Heart left ventricle (tissue), 13 donors: ENCODE data around the gene MVB12B.

Experiments used
- CTCF ChIP-seq, 12 donors: fragments of 200-600 bp; sonication (generic) in 4 of 12; IDR thresholded peaks; one replicate each; pipeline versions ENCODE4 v1.5.0 to v1.8.0; 2018 to 2022; ENCODE audit warnings: antibody characterized with exemption in 12 of 12, mild to moderate bottlenecking in 5 of 12
- POLR2A ChIP-seq, 2 donors: fragments of 450-650 bp; IDR thresholded peaks; one replicate each; pipeline ENCODE4 v1.6.1; 2017; ENCODE audit warnings: antibody characterized with exemption in 2 of 2, mild to moderate bottlenecking in 2 of 2, moderate library complexity in 2 of 2
- donor health status: ischemic (EF 13 %, LVEDD 7.1; RV severe dilation, severe dysfunction).
- donor health status: DM: no; HTN: yes; CAD: no.
- donor health status: DM: no; HTN: no; CAD: no.
- donor health status: ischemic (EF 25% LVEDD 6.9; RV normal size, moderate dysfunction).
- donor health status: ischemic (EF 25% LVEDD 5.7; RV mildly dilated, moderate dysfunction).
- donor health status: ischemic (EF 35%, LVEDD 5.7; RV mildly dilated, moderate dysfunction).
- donor health status: nonischemic (EF 11% LVEDD 7.7; RV severe dilation, severe dysfunction).
- donor health status: DM: yes; HTN: yes; CAD: no.
- donor health status: PGD.
- donor health status: ischemic (EF 29% LVEDD 5.4; RV normal size, mild dysfunction).
- donor health status: nonischemic (EF 23%, LVEDD 6.1; RV moderate dilation, normal function).

- TF ChIP-seq CTCF (IDR thresholded peaks at IDR 0.05), result peak in 11 of 12 donors; percentile 93 to 98 (median 97)
- TF ChIP-seq POLR2A (IDR thresholded peaks at IDR 0.05), result no peak
Measured at GRCh38 chr9:126500600-126501382, 174.2 kb downstream of the MVB12B start.
